Type B pancreatic cell (in vitro differentiated cells): ENCODE results near the gene NGFR. TPM values are rescaled to one million over a fixed set of nuclear protein-coding genes. Genes with fewer than 3 reads are reported as not detected.
A peak's percentile ranks its signal among the peaks of the same experiment; 100 is the strongest.

Source experiments
- DNase-seq: peaks from one replicate; pipeline ENCODE4 v3.0.0; 2021; ENCODE audit warnings: mixed read lengths; ENCODE audit not compliant: unreplicated experiment; ENCODE audit errors: extremely low spot score
- H3K27ac Mint-ChIP-seq: 2 replicates; pipeline ENCODE4 v1.8.0; 2021; ENCODE audit warnings: mild to moderate bottlenecking, mixed read lengths
- H3K27me3 Mint-ChIP-seq: 2 replicates; pipeline ENCODE4 v1.8.0; 2021; ENCODE audit warnings: mixed read lengths
- H3K36me3 Mint-ChIP-seq: 2 replicates; pipeline ENCODE4 v1.8.0; 2021; ENCODE audit warnings: mixed read lengths
- H3K4me1 Mint-ChIP-seq: one replicate; pipeline ENCODE4 v1.8.0; 2021; ENCODE audit warnings: mixed read lengths; ENCODE audit not compliant: unreplicated experiment
- H3K4me3 Mint-ChIP-seq: 2 replicates; pipeline ENCODE4 v1.8.0; 2021; ENCODE audit warnings: mild to moderate bottlenecking, mixed read lengths
- H3K9me3 Mint-ChIP-seq: 2 replicates; pipeline ENCODE4 v1.8.0; 2021; ENCODE audit warnings: mixed read lengths
- CTCF ChIP-seq: fragments of 200-600 bp; sonication (generic); conservative IDR thresholded peaks from 2 replicates; pipeline ENCODE4 v1.5.0; 2021; ENCODE audit warnings: antibody characterized with exemption, mild to moderate bottlenecking
- total RNA-seq: library from RNA; stranded (reverse); gene quantifications from 2 replicates; pipeline ENCODE4 v1.2.1, GENCODE V29; 2021; ENCODE audit warnings: low replicate concordance

NGFR gene
- total RNA-seq, 1 donor from 2014 or later, result 41.3 TPM

GRCh38 chr17:49513641-49514040, 18.5 kb downstream of the NGFR start:
- Mint-ChIP-seq H3K27ac (no peak overlapping the region), H3K9me3 (no peaks in the 10 kb centered on the region), H3K4me1 (peaks cover 38% of the 10 kb centered on the region), H3K4me3 (no peak overlapping the region), H3K36me3 (peaks cover 7% of the 10 kb centered on the region), H3K27me3 (no peaks in the 10 kb centered on the region)
- TF ChIP-seq CTCF, result no peak
- DNase-seq, result no peak

- Mint-ChIP-seq H3K4me1 (peaks cover 35% of the 10 kb centered on the region), H3K9me3 (no peaks in the 10 kb centered on the region), H3K4me3 (no peak overlapping the region), H3K36me3 (peaks cover 7% of the 10 kb centered on the region), H3K27ac (peak overlapping the region; percentile 87), H3K27me3 (no peaks in the 10 kb centered on the region)
- TF ChIP-seq CTCF, result peak; percentile 57
- DNase-seq, result no peak
Observed at GRCh38 chr17:49514071-49514721, 19.1 kb downstream of the NGFR start.

GRCh38 chr17:49515196-49515770, 20.2 kb downstream of the NGFR start:
- peak overlapping the region; percentile 51 for H3K4me3 Mint-ChIP-seq
- H3K4me1 Mint-ChIP-seq, result peaks cover 45% of the 10 kb centered on the region
- no peaks in the 10 kb centered on the region for H3K27me3 Mint-ChIP-seq
- TF ChIP-seq CTCF, result peak; percentile 56
- peak overlapping the region; percentile 87 for H3K27ac Mint-ChIP-seq
- H3K36me3 Mint-ChIP-seq, result peaks cover 7% of the 10 kb centered on the region
- DNase-seq, result no peak
- H3K9me3 Mint-ChIP-seq, result no peaks in the 10 kb centered on the region

DNA sequence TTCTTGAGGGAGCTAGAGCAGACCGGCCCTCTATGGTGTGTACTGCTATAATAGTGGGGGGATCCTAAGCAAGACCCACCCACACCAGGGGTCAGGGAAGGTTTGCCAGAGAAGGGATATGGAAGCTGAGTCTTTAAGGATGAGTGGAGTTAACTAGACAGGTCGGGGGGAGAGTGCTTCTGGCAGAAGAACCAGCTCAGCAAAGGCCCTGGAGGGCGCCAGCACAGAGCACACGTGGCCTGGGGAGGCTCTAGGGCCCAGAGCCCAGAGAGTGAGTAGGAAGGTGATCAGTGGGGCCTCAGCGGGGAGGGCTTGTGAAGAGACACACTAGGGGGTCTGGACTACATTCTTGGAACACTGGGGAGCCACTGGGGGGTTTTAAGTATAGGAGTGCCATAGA, 21.1 kb downstream of the NGFR start:
- Mint-ChIP-seq H3K4me3 (no peak overlapping the region), H3K4me1 (peaks cover 44% of the 10 kb centered on the region), H3K36me3 (peaks cover 3% of the 10 kb centered on the region), H3K27me3 (no peaks in the 10 kb centered on the region), H3K27ac (peak overlapping the region; percentile 87), H3K9me3 (no peaks in the 10 kb centered on the region)
- TF ChIP-seq CTCF, result no peak
- no peak for DNase-seq

GRCh38 chr17:49518346-49519078, 23.4 kb downstream of the NGFR start:
- peaks cover 55% of the 10 kb centered on the region for H3K4me1 Mint-ChIP-seq
- H3K36me3 Mint-ChIP-seq, result no peaks in the 10 kb centered on the region
- H3K27me3 Mint-ChIP-seq, result peaks cover 7% of the 10 kb centered on the region
- H3K27ac Mint-ChIP-seq, result no peak overlapping the region
- H3K4me3 Mint-ChIP-seq, result no peak overlapping the region
- peak; percentile 25 for DNase-seq
- no peak for TF ChIP-seq CTCF
- H3K9me3 Mint-ChIP-seq, result no peaks in the 10 kb centered on the region
